ENCODE results near the gene ERRFI1.

Gene ERRFI1

DNA sequence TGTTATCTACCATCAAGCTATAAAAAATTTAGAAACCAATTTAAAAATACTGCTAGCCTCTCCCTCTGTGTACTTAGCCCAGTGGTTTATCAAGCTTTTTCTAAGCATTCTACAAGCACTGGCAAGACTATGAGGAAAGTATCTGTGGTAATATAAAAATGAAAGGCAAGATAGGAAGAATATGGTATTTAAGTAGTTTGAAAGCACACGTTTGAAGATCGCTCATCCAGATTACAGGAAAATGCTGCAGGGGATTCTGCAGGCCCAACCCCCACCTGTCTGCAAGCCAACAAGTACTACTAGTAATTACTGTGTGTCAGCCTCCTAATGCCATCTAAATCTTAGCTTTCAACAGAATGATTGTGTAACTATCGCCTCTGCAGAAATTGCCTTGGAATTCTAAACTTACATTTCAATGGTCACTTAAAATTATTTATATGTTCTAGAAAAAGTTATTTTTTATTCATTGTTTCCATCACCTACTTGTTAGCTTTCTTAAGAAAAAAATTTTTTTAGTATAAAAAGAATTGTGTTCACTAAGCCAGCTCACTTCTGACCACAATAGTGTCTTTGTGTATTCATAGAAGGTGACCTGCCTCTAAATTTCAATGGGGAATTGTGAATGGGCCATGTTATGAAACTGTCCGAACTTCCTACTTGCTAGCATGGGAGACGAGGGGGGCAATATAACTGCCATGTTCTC lies 8.5 kb downstream of the ERRFI1 start:
- DNase-seq = no peak

DNA sequence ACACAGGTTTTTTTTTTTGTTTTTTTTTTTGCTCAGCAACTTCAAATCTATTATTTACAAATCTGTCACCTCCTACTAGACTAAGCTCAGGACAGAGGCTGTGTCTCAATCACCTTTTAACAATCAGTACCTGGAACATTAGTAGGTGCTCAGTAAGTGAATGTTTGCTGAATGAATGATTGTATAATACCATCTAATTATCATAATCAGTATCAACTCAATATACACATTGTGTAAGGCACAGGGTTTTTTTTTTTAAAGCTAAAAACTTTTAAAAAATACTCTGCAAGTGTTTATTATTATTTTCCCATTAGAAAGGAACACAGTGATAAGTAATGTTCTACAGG lies 9.2 kb downstream of the ERRFI1 start:
- no peak for DNase-seq

DNA sequence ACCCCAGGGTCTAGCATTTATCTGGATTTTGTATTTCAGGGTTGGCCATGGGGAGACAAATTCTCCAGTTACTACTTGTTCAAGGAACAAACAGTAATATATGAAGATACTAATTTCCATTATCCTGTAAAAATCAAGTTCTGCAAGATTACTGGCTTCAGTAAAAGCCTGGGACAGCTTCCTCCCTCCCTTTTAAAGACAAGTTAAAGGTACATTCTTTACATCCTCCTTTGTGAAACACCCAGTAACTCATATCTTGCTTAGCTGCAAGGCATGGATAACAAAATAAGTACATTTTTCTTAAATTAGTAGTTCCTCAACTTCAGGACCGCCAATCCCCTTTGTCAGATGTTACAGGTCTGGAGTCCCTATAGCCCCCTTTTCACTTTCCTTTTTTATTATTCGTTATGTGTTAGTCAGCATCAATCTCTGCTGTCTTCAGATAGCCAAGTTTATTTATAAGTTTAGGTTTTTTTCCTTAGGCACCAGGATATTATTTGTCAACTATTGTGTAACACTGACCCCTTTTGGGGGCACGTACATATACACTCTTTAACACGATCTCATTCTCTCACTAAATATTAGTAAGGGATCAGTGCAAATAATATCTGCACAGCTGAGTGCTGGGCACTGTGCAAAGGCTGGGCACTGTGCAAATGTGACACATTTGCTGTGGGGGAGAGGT lies 9.8 kb downstream of the ERRFI1 start:
- DNase-seq = no peak

DNA sequence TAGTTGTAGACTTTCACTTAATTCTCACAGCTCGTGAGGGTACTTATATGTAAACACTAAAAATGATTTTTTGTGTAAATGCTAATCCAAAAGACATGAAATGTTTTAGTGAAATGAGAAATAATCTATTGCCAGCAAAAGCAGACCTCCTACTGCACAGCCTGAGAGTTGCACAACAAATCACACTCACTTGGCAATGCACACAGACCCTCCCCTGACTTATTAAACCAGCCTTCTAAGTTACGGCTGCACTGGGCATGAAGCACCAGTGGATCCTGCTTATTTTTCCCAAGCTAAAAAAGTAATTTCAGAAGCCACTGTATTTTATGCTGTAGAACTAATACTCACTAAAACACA lies 10.3 kb downstream of the ERRFI1 start:
- DNase-seq = no peak

DNA sequence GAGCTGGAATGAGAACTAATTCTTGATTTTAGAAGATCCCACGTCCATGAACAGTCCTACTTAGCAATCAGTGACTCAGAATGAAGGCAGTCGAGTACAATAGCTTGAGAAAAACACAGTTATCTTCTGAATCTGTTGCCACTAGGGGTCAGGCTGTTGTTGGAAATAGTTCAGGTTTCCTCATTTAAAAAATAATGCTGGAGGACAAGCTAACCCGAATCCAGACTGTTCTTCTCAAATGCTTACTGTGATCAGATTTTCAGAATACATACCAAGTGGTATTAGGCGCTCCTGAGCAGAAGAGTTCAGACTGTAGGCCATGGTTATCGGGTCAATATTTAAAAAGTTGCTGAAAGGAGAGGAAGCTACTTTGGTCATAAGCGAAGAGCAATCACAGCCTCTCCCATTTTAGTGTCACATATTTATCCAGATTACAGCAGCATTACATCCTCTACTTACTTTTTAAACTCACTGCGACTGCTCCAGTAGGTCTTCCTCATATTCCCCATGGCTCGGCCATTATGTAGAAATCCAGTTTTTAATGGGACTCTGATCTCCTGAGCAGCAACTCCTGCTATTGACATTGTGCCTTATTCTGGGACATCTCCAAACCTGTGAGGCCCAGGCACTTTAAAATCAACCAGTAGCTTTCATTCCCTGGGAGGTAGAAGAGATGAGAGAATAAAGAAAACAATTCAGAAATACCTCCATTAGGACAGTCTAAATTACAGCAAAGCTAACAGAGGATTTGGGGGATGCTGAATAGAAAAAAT lies 10.9 kb downstream of the ERRFI1 start:
- no peak for DNase-seq

DNA sequence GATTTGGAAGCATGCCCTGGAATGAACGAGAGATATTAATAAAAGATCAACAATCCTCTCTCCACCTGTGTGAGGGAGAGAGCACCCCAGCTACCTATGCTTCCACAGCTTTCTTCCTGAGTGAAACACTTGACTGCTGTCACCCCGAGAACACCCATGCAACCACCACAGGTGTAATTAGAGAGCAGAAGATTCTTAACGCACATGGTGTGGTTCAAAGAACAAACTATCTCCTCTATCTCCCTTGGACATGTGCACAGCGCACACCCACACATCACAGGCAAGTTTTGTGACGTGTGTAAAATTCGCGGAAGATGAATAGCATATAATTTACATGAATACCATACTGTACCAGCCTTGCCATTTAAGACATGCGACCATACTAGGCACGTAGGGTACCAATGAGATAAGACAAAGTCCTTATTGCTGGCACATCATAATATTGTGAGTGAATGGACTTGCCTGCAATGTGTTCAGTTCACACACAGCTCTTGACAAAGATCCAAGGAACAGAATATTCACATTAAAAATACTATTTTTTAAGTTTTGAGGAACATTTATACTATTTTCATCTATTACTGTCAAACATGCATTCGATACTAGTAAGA lies 11.6 kb downstream of the ERRFI1 start:
- DNase-seq = no peak

DNA sequence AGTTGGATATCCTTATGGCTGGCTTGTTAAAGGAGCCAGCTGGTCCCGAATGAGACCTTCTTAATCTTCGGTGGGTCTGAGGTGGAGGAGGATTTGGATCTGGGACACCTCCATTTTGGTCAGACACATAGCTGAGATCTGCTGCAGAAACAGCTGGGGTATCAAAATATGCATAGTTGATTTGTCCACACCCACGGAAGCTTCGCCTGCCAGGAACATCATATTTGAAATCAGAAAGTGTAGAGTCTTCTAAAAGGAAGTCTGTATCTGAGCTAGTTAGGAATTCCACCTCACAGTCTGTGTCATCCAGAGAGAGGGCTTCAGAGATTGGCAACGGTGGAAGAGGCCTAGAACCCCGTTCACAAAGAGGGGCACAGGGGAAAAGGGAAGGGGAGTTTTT lies 12.3 kb downstream of the ERRFI1 start:
- DNase-seq = no peak

DNA sequence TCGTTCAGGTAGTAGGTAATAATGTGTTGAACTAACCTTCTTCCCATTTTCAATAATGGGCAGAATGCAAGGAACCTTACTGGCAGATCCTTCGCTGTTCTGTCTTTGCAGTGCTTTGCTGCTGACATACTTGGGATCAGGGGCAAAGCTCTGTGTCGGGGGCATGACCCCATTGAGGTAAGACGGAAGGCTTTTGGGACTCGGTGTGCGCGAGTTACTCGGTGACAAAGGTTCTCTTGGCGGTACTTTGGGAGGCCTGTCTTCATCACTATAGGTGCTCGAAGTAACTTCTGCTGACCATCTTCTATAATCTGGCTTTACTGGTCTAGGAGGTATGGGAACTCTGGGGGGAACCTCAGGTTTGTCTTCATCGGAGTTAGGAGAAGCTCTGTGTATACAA lies 12.7 kb downstream of the ERRFI1 start:
- no peak for DNase-seq

DNA sequence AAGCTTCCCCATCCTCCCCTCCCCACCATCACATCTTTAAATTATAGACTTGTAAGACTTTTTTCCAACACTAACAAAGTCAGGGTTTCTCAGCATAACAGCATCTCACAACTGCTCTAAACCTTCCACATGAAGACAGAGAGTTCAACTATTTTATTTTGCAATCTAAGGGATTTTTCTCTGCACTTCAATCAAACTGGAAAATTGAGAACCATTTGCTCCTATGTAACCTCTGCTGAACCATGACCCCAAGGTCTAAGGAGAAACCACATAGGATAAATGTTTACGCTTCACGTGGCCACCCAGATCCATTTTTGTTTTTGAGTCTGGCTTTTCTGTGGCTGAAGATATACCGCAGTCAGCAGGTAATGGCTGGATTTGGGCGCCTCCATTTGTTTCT lies 13.2 kb downstream of the ERRFI1 start:
- no peak for DNase-seq

DNA sequence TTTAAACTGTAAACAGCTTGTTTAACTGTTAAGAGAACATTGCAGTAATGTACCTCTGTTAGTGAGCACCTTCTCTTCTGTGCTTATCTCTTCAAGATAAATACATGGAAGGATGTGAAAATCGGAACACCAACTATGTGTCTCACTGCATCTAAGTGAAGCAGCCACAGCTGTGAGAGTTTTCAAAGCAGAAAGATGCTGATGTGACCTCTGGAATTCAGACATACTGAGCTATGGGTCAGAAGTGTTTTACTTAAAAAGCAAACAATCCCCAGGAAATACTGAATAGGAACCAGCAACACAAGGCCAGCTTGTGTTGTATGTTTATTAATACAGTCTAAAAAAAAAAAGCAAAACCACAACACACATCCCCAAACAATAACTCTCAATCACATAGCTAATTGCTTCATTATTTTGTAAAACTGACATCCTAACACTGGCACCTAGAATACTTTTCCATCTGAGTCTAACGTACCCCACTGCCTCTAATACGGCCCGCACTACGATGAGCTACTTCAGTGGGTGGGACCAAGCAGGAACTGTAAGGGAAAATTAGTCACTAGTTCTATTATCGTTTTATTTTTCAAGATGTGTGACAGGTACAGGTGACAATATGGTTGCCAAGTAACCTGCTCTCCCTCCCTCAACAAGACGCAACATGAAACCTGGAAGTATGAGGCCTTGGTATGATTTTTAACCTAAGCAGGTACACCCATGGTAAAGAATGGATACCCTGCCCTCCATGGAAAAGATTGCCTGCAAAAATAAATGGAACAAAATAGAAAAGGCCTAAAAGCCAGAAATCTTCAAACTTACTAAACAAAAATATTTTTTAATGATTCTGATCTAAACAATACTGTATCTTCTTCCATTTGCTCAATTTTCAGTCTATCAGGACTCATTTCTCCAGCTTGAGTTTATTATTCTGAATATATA lies 13.9 kb downstream of the ERRFI1 start:
- no peak for DNase-seq

DNA sequence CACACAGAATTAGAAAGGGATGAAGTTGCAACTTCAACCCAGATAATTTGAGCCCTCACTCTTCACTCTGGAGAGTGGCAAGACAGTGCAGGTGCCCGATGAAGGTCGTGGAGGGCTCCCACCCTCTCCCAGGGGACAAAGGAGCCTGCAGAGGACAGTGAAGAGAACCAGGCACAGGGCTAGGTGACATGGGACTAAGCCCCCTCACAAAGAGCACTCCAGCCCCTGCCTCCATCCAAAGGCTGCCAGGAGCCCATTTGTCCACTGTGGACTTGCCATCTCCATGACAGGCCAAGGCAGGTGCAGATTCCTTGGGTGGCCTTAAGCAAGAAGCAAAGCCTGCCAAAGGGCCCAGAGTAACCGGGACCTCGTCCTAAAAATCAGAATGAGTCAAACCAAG lies 15.1 kb downstream of the ERRFI1 start:
- no peak for DNase-seq

DNA sequence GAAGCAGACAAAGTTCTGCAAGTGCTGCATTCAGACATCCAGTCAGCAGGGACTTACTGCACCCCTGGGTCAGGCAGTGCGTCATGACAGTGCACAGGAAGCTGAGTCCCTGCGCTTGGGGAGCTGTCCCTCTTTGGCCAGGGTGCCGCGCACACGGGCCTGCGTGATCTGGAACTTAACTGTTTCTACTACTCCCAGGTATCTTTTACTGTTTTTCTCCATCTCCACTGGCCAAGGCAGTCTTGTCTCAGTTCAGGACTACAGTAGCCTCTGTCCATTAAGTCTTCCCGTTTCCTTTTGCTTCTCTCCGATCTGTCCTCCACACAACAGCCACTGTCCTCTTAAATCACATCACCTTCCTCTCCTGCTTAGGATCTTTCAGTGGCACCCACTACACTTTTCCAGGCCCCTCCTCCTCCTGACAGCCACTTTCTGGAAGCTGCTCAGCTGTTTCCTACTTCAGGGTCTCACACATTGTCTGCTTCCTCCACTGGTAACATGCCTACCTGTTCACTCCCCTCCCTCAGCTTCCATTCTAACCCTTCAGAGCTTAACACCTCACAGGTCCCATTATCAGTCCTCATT lies 15.9 kb downstream of the ERRFI1 start:
- no peak for DNase-seq

DNA sequence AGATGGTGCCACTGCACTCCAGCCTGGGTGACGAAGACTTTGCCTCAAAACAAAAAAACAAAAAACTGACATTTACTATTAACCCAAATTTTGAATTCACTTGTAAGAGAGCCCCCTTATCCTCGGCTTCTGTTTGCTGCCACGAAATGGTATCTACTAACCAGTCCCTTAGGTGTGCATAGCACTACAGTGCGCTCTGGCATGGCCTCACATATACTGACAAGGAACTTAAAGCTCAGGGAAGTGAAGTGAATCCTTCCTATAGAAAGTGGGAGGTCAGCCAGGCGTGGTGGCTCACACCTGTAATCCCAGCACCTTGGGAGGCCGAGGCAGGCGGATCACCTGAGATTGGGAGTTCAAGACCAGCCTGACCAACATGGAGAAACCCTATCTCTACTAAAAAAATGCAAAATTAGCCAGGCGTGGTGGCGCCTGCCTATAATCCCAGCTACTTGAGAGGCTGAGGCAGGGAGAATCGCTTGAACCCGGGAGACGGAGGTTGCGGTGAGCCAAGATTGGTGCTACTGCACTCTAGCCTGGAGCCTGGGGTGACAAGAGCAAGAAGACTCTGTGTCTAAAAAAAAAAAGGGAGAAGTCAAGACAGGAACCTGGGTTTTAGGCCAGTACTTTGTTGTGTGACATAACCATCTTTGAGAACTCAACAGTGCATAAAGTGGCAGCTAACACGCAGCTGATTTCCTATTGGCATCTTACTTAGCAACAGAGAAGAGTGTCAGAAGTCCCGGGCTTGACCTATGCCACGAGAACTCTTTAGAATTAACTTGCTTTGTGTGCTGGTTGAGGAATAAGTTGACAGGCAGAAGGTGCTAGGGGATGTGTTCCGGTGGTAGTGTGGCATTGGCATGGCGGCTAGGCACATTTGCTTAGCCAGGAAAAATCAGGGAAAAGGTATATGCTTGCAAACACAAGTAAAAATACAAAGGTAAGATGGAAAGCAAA lies 16.8 kb downstream of the ERRFI1 start:
- DNase-seq = no peak

DNA sequence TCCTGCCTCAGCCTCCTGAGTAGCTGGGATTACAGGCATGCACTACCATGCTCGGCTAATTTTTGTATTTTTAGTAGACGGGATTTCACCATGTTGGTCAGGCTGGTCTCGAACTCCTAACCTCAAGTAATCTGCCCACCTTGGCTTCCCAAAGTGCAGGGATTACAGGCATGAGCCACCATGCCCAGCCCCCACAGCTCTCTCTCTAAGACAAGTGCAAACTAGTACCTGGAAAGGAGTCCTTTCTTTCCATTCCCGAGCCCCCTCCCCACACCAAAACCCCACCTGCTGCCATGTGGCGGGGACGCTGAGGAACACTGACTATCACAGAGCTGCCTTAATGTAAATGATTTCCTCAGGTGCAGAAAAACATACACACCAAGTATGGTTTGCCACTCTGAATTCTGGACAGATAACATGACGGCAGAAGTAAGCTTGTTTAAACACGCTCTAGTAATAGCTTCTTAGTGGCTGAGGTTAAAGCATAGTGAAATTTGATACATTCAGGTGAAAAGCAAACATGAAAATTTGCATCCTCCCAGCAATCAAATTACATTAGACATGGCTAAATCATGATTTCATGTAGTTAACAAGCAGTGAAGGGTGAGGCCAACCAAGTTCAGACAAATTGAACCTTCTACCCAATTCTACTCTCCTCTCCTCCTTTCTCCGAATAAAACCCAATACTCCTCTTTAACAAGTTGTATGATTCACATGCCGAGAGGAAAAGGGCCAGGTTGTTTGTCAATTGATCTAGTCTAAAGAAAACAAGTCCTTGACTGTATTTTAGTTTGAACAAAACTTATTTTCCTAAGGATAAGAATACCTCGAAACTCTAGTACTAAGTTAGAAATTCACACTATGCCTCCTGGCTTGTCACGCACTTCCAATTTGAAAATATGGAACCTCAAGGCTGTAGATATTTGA lies 19.8 kb downstream of the ERRFI1 start:
- no peak for DNase-seq

DNA sequence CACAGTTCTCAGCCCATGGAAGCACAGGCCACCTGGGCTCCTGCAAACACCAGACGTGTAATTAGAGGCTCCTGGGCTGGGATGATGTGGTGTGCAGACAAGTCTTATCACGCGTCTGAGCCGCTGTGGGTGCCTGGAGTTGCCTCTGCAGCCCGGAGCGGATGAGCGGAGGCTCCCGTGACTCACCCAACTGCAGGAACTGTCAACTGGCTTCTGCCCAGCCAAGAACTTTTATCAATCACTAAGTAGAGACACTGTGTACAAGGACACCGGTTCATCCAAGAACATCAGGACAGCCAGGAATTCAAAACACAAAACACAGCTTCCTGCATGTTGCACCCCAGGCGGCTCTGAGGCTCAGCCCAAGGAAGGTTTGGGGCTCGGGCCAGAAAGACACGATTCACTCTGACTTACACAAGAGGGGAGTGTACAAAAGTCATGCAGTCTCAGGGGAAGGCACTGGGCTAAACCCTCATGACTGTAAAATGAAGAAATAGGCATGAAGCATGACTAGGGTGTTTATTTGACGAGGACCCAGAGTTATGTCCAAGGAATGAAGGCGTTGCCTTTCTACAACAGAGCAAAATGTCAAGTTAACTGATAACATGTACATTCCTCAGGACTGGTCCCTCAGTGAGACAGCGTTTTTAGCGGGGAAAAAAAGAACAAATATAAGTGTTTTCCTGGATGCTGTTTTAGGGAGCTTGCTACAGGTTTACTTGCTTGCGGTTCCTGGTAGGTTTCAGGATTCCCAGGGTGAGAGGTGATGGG lies 21.1 kb downstream of the ERRFI1 start:
- no peak for DNase-seq

DNA sequence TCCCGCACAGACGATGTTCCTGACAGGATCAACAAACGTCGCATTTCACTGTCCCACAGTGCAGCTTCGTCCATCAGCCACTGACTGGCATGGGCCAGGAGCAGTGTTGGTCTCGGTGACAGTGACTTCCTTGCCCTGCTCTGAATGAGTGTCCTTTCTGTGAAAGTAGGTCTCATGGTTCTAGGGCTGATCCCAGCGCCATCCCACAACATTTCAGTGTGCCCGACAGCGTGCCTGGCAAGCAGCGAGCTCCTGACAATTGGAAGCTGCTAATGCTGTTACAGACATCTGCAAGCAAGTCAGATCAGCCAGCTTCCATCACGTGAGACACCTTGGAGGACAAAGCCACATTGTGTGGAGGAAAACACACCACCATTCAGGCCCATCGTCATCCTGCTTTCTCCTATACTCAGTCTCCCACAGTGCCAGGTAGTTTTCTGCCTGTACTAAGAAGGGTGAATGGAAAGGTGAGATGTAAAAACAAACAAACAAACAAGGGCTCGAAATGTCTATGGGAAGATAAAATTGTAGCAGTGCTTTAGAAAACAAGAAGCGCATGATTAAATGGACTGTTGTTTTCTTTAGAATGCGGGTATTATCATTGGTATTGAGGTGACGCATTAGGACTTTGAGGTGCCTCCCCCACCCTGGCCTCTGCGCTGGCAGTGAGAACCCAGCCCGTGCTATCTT lies 21.9 kb downstream of the ERRFI1 start:
- no peak for DNase-seq

DNA sequence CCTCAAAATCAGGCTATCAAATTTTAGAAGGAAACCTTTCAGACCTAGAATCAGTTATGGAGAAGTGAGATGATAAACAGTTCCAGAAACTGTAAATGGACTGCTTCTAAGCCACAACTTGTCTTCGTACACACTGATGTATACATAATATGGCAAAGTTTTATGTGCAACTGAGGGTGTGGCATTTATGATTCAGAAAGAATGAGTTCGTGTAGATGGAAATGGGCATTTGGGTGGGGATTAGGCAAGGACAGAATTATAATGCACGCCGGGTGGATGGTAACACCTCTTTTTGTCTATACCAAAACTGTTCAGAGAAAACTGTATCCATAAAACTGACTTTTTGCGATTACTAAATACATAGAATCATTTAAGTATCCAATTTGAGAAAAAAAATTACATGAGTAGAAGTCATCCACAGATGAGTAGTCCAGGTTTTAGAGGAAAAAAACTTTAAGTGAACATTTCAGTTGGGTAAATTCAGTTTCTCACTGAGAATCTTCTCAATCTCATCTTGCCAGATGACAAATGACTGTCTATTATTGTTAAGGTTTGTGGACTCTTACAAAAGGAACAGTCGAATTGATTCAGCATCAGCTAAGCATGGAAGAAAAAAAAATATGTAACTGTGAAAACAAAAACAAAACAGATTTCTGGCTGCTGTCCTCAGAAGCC lies 22.5 kb downstream of the ERRFI1 start:
- DNase-seq = no peak

DNA sequence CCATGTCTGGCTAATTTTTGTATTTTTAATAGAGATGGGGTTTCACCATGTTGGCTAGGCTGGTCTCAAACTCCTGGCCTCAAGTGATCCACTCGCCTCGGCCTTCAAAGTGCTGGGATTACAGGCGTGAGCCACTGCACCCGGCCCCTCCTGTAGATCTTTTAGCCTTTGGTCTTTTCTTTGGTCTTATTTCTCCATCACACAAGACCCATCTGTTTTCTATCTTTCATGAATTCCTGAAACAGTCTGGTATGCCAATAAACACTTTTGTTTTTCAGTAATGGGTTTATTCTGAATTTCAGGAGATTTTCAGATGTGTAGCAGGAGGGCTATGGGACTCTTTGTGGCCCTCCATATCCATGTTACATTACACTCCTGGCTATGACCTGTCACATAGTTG lies 23.2 kb downstream of the ERRFI1 start:
- no peak for DNase-seq
